ENCODE data around the gene ZNF506. TPM values are rescaled to one million over a fixed set of nuclear protein-coding genes. Genes with fewer than 3 reads are reported as not detected.
"Not testable (repeated sequence)": the region's sequence is repeated elsewhere in the genome, so short reads cannot be mapped to it uniquely, and the experiment has no call there.

The ZNF506 gene
- total RNA-seq, 1 donor from 2014 or later: 22.0 TPM

DNA sequence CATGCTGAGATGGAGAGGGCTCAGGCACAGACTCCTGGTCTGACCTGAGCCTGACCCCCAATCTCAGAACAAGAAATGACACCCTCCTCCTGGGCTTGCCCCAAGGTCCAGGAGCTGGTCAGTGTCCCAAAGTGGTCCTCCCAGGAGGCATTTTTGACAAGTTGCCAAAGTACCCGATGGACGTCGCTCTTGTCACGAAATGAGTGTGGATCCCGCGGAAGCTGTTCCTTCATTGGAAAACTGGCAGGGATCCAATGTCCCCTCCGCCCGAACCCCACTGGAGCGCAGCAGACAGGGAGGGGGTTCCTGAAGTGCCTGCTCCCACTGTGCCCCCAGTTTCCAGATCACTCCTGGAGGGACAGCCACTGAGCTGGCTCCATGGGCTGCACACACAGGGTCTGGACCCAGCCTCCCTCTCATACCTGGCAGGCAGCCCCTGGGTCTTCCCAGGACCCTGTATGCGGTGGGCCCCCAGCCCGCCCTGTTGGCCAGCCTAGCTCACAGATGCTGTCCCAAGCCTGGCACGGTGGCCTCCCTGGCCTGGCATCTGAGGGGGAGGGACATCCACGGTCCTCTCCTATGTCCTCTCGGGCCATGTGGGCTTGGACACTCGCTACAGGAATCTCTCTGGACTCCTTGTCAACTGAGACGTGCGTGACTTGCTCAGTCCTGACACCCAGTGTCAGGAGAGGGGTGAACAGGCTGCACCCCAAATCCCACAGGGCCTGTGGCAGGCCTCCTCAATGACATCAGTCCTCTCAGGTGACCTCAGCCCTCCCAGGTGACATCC lies 75.9 kb downstream of the ZNF506 start:
- no peaks in the 10 kb centered on the region for H3K36me3 Mint-ChIP-seq (ENCODE audit: insufficient read depth)
- no peak for TF ChIP-seq CTCF (IDR thresholded peaks at IDR 0.05; ENCODE audit: unreplicated experiment)
- peaks cover 8% of the 10 kb centered on the region for H3K27me3 Mint-ChIP-seq
- no peak for DNase-seq (ENCODE audit: low spot score, unreplicated experiment)
- no peak overlapping the region for H3K4me3 Mint-ChIP-seq (ENCODE audit: low read depth)
- H3K4me1 Mint-ChIP-seq (ENCODE audit: low read depth): no peaks in the 10 kb centered on the region
- H3K9me3 Mint-ChIP-seq (ENCODE audit: low read depth): no peaks in the 10 kb centered on the region
- no peak overlapping the region for H3K27ac Mint-ChIP-seq

DNA sequence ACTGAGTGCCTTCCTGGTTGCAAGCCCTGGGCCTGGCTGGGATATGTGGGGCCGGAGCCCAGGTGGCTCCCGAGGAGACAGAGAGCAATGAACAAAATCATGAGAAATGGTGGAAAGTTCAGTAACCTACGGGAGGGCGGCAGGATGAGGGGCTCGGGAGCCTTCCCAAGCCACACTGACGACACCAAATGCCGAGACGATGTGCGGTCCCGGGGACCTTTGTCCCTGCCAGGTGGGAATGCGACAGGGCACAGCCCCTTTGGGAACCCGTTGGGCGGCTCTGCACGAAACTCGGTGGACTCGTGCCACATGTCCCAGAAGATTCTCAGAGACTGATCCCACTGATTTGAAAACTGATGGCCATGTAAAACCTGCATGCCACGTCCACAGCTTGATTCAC lies 76.9 kb downstream of the ZNF506 start:
- no peak for TF ChIP-seq CTCF (IDR thresholded peaks at IDR 0.05; ENCODE audit: unreplicated experiment)
- no peaks in the 10 kb centered on the region for H3K36me3 Mint-ChIP-seq (ENCODE audit: insufficient read depth)
- H3K4me1 Mint-ChIP-seq (ENCODE audit: low read depth): no peaks in the 10 kb centered on the region
- H3K27ac Mint-ChIP-seq: no peak overlapping the region
- no peaks in the 10 kb centered on the region for H3K9me3 Mint-ChIP-seq (ENCODE audit: low read depth)
- DNase-seq (ENCODE audit: low spot score, unreplicated experiment): no peak
- peaks cover 8% of the 10 kb centered on the region for H3K27me3 Mint-ChIP-seq
- no peak overlapping the region for H3K4me3 Mint-ChIP-seq (ENCODE audit: low read depth)

DNA sequence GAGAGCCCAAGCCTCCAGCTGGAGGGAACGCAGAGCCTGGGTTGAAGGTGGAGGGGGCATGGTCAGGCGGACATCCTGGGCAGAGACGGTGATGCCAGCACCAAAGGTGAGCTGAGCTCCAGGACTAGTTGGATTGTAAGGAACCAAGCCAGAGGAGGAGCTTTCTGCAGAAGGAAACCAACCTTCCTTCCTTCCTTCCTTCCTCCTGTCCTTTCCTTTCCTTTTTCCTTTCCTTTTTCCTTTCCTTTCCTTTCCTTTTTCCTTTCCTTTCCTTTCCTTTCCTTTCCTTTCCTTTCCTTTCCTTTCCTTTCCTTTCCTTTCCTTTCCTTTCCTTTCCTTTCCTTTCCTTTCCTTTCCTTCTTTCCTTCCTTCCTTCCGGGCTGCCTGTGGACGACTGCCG lies 77.6 kb downstream of the ZNF506 start:
- not testable (repeated sequence) for DNase-seq (ENCODE audit: low spot score, unreplicated experiment); H3K27ac Mint-ChIP-seq; H3K27me3 Mint-ChIP-seq; H3K9me3 Mint-ChIP-seq (ENCODE audit: low read depth); H3K36me3 Mint-ChIP-seq (ENCODE audit: insufficient read depth); H3K4me3 Mint-ChIP-seq (ENCODE audit: low read depth); H3K4me1 Mint-ChIP-seq (ENCODE audit: low read depth)

- H3K4me1 Mint-ChIP-seq (ENCODE audit: low read depth): no peaks in the 10 kb centered on the region
- no peak overlapping the region for H3K4me3 Mint-ChIP-seq (ENCODE audit: low read depth)
- H3K36me3 Mint-ChIP-seq (ENCODE audit: insufficient read depth): no peaks in the 10 kb centered on the region
- no peak for TF ChIP-seq CTCF (IDR thresholded peaks at IDR 0.05; ENCODE audit: unreplicated experiment)
- DNase-seq (ENCODE audit: low spot score, unreplicated experiment): no peak
- no peak overlapping the region for H3K27ac Mint-ChIP-seq
- no peaks in the 10 kb centered on the region for H3K9me3 Mint-ChIP-seq (ENCODE audit: low read depth)
- peaks cover 8% of the 10 kb centered on the region for H3K27me3 Mint-ChIP-seq
These were observed 78.4 kb downstream of the ZNF506 start for GRCh38 chr19:19743176-19743575.

DNA sequence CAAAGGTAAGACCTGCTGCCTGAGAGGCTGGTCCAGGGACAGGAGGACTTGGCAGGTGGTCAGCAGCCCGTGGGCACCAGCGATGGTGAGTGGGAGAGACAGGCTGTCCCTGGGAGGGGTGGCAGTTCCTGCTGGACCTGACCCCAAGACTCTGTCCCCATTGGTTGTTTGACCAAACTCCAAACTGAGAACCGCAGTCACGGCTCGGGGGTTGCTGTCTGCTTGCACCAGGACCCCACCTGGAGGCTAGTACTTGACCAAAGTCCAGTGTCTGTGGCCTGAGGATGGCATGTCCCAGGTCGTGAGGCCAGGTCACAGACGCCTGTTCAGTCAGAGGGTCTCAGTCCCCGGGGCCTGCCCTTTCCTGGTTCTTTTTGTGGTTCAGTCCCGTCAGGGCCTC lies 78.8 kb downstream of the ZNF506 start:
- Mint-ChIP-seq H3K9me3 (ENCODE audit: low read depth) (no peaks in the 10 kb centered on the region), H3K27me3 (peaks cover 8% of the 10 kb centered on the region), H3K27ac (no peak overlapping the region), H3K4me3 (ENCODE audit: low read depth) (no peak overlapping the region), H3K36me3 (ENCODE audit: insufficient read depth) (no peaks in the 10 kb centered on the region), H3K4me1 (ENCODE audit: low read depth) (no peaks in the 10 kb centered on the region)
- TF ChIP-seq CTCF (IDR thresholded peaks at IDR 0.05; ENCODE audit: unreplicated experiment): no peak
- DNase-seq (ENCODE audit: low spot score, unreplicated experiment): no peak

Other genes starting within 250 kb of the ZNF506 start
- 5.0 and 5.2 TPM in 2 replicates for gene PBX4, start 203.1 kb downstream of the ZNF506 start, total RNA-seq
- 164 and 170 TPM in 2 replicates for gene LPAR2, start 193.5 kb downstream of the ZNF506 start, total RNA-seq
- gene GMIP, start 178.1 kb downstream of the ZNF506 start, total RNA-seq: 29.2 and 30.5 TPM in 2 replicates
- gene ATP13A1, start 158.1 kb downstream of the ZNF506 start, total RNA-seq: 81.1 and 87.1 TPM in 2 replicates
- 15.3 and 15.6 TPM in 2 replicates for gene ZNF101, start 152.9 kb downstream of the ZNF506 start, total RNA-seq
- gene ZNF14, start 88.6 kb downstream of the ZNF506 start, total RNA-seq: 10.5 and 12.4 TPM in 2 replicates
- 50.0 and 59.4 TPM in 2 replicates for gene ZNF253, start 44.1 kb upstream of the ZNF506 start, total RNA-seq
- 36.5 and 40.7 TPM in 2 replicates for gene ZNF93, start 79.2 kb upstream of the ZNF506 start, total RNA-seq
- gene ZNF682, start 217.8 kb upstream of the ZNF506 start, total RNA-seq: 20.5 and 22.6 TPM in 2 replicates